GM23248 (cell line): Measurements from ENCODE around the gene TCAF1.

Experiments used
- EZH2 ChIP-seq: fragments of 200-600 bp; sonication (generic); IDR thresholded peaks from 2 replicates; pipeline ENCODE4 v1.6.1; 2018; ENCODE audit warnings: antibody characterized with exemption, mild to moderate bottlenecking; ENCODE audit not compliant: insufficient read depth, poor library complexity, severe bottlenecking
- EZH2phosphoT487 ChIP-seq: fragments of 200-600 bp; sonication (generic); IDR thresholded peaks from 2 replicates; pipeline ENCODE4 v1.6.1; 2018; ENCODE audit warnings: antibody characterized with exemption, moderate library complexity, mild to moderate bottlenecking, low read depth; ENCODE audit not compliant: insufficient read depth

- TF ChIP-seq EZH2 (no peak), EZH2phosphoT487 (no peak)
Observed at GRCh38 chr7:143902332-143902899, 440 bp upstream of the TCAF1 start.
